GM10248 (cell line): ENCODE data around the gene IQUB.

Experiments
- CTCF ChIA-PET: fragments of 300-600 bp; sonication (Branson Sonifier 250); formaldehyde crosslinking; extraction: SDS; loops from one replicate; lab custom pipeline; 2021; ENCODE audit warnings: antibody characterized with exemption; lab: Yijun Ruan, JAX
- POLR2A ChIA-PET: fragments of 350-650 bp; sonication (Branson Sonifier 250); formaldehyde crosslinking; extraction: SDS; loops from one replicate; lab custom pipeline; 2020; ENCODE audit warnings: antibody characterized with exemption; lab: Yijun Ruan, JAX
- DNase-seq: peaks from one replicate; pipeline ENCODE4 v3.0.0; 2012; ENCODE audit errors: extremely low spot score
- CTCF ChIP-seq: IDR thresholded peaks from 2 replicates; pipeline ENCODE4 v1.5.1; 2012; ENCODE audit warnings: mild to moderate bottlenecking, low read depth; ENCODE audit errors: extremely low read depth, missing control alignments, control extremely low read depth

The IQUB gene

GRCh38 chr7:123573341-123573740 is 38.9 kb upstream of the IQUB start:
- ChIA-PET POLR2A (no interaction called here), CTCF (interaction anchor here (0.8 to 2.9 kb wide), 6 partner anchors 10 to 79 kb away, joined by 3 to 7 read pairs (median 4); no protein-coding TSS in a partner anchor)
- DNase-seq, result no peak
- no peak for TF ChIP-seq CTCF

GRCh38 chr7:123571684-123572083 is 37.3 kb upstream of the IQUB start:
- TF ChIP-seq CTCF, result no peak
- no peak for DNase-seq
- ChIA-PET CTCF (no interaction called here), POLR2A (no interaction called here)

- CTCF ChIA-PET, result interaction anchor here (2.0 kb wide), 1 partner anchor 13 kb away, joined by 5 read pairs; the partner anchor contains the start of gene NDUFA5
- TF ChIP-seq CTCF, result no peak
- POLR2A ChIA-PET, result no interaction called here
- no peak for DNase-seq
Observed at GRCh38 chr7:123571187-123571586, 36.8 kb upstream of the IQUB start.

- TF ChIP-seq CTCF, result no peak
- ChIA-PET POLR2A (no interaction called here), CTCF (interaction anchor here (2.0 kb wide), 1 partner anchor 13 kb away, joined by 5 read pairs; the partner anchor contains the start of gene NDUFA5)
- DNase-seq, result no peak
Observed at GRCh38 chr7:123570390-123571182, 36.2 kb upstream of the IQUB start.

- no peak for TF ChIP-seq CTCF
- CTCF ChIA-PET, result interaction anchor here (1.2 to 2.0 kb wide), 2 partner anchors 8 to 11 kb away, joined by 3 to 5 read pairs; partner anchors contain the start of gene NDUFA5
- POLR2A ChIA-PET, result interaction anchor here (0.6 to 0.8 kb wide), 2 partner anchors 12 to 171 kb away, joined by 4 to 6 read pairs; partner anchors contain the start of gene NDUFA5
- DNase-seq, result no peak
Observed at GRCh38 chr7:123569352-123570010, 35.1 kb upstream of the IQUB start.

GRCh38 chr7:123562121-123562520 is 27.7 kb upstream of the IQUB start:
- ChIA-PET CTCF (interaction anchor here (1.5 kb wide), 1 partner anchor 11 kb away, joined by 3 read pairs; no protein-coding TSS in a partner anchor), POLR2A (no interaction called here)
- no peak for DNase-seq
- no peak for TF ChIP-seq CTCF
